Right lobe of liver (tissue), 6 donors: ENCODE data around the gene FAM72A. TPM values are rescaled to one million over a fixed set of nuclear protein-coding genes. Genes with fewer than 3 reads are reported as not detected.
"Not testable (repeated sequence)": the region's sequence is repeated elsewhere in the genome, so short reads cannot be mapped to it uniquely, and the experiment has no call there.

ENCODE experiments used
- ATAC-seq, 4 donors: fragments of 200-7000 bp; cut with Tn5 transposase; one replicate each; pipeline ENCODE4 v1.9.1; 2020; ENCODE audit warnings: mild to moderate bottlenecking in 4 of 4, moderate library complexity in 4 of 4
- DNase-seq, 3 donors: peaks; one replicate each; pipeline ENCODE4 v3.0.0-alpha.2; 2020
- H3K27ac ChIP-seq, 3 donors: fragments of 200-600 bp; one replicate each; pipeline ENCODE4 v1.8.0; 2022
- H3K27me3 ChIP-seq, 2 donors: fragments of 200-600 bp; one replicate each; pipeline ENCODE4 v1.8.0; 2022
- H3K36me3 ChIP-seq, 4 donors: fragments of 200-600 bp; sonication (generic) in 1 of 4; one replicate each; pipeline versions ENCODE4 v1.5.1 to v1.8.0; 2017 to 2022; ENCODE audit warnings: control low read depth in 1 of 4
- H3K4me1 ChIP-seq, 4 donors: fragments of 200-600 bp; sonication (generic) in 1 of 4; one replicate each; pipeline versions ENCODE4 v1.5.1 to v1.8.0; 2017 to 2022; ENCODE audit warnings: control low read depth in 1 of 4
- H3K4me3 ChIP-seq, 3 donors: fragments of 200-600 bp; one replicate each; pipeline ENCODE4 v1.8.0; 2022
- H3K9me3 ChIP-seq, 4 donors: fragments of 200-600 bp; sonication (generic) in 1 of 4; one replicate each; pipeline versions ENCODE4 v1.5.1 to v1.8.0; 2017 to 2022; ENCODE audit warnings: control low read depth in 1 of 4
- WGBS: methylation state at CpG from one replicate; pipeline ENCODE4 v1.1.6; 2018; ENCODE audit warnings: low coverage, low lambda C conversion rate; ENCODE audit not compliant: insufficient coverage; ENCODE audit errors: missing lambda C conversion rate; 5-methylcytosine and 5-hydroxymethylcytosine counted together
- intact Hi-C, 2 donors: fragments of 100-400 bp; cut with DNase I; formaldehyde crosslinking; loops; one replicate each; pipeline versions ENCODE4 v1.11.2 to v1.14.1; 2022
- total RNA-seq, 6 experiments: library from RNA; depleted of rRNA in 2 of 6; stranded (reverse); fragments of >200 nt in 2 of 6; fragmentation: NEBNext Ultra II Directional in 3 of 6; extraction: Animal tissue kit (Norgen Biotek cat#: 25700) in 3 of 6; gene quantifications; one replicate each; pipeline versions ENCODE4 v1.1.0 to v1.2.4, GENCODE V29; 2016 to 2023
- donor health status: DM: no; HTN: yes; CAD: no.
- donor health status: DM: no; HTN: no; CAD: no.
- donor health status: DM: no; HTN: no; CAD: no.
- donor health status: DM: no; HTN: yes; CAD: no.
- donor health status: DM: no; HTN: yes; CAD: no.

FAM72A gene
- total RNA-seq, 6 experiments from 2014 or later = 0.57 to 1.4 (median 0.95) TPM; not detected in 1

- intact Hi-C loops, H3K4me1 ChIP-seq, H3K9me3 ChIP-seq, H3K27me3 ChIP-seq, H3K27ac ChIP-seq, H3K36me3 ChIP-seq, H3K4me3 ChIP-seq, ATAC-seq, DNase-seq: not testable (repeated sequence)
- WGBS = 75% methylated on average over 1 of the region's 2 CpGs
Observed at GRCh38 chr1:206229286-206229685, 26.6 kb upstream of the FAM72A start.

- intact Hi-C loops, DNase-seq, ATAC-seq, H3K4me3 ChIP-seq, H3K4me1 ChIP-seq, H3K36me3 ChIP-seq, H3K27me3 ChIP-seq, H3K9me3 ChIP-seq, H3K27ac ChIP-seq: not testable (repeated sequence)
- WGBS = 94% methylated on average over 2 of the region's 5 CpGs
Observed at GRCh38 chr1:206226886-206227285, 24.2 kb upstream of the FAM72A start.

GRCh38 chr1:206225386-206225785 is 22.7 kb upstream of the FAM72A start:
- H3K36me3 ChIP-seq, ATAC-seq, H3K27me3 ChIP-seq, H3K4me1 ChIP-seq, intact Hi-C loops, H3K9me3 ChIP-seq, H3K4me3 ChIP-seq, DNase-seq, H3K27ac ChIP-seq: not testable (repeated sequence)
- WGBS = 91% methylated on average over 3 of the region's 4 CpGs

- ATAC-seq, intact Hi-C loops, DNase-seq, H3K4me3 ChIP-seq, H3K27me3 ChIP-seq, H3K27ac ChIP-seq, H3K36me3 ChIP-seq, H3K4me1 ChIP-seq, H3K9me3 ChIP-seq: not testable (repeated sequence)
- 96% methylated on average over 2 of the region's 6 CpGs for WGBS
Observed at GRCh38 chr1:206224190-206224776, 21.6 kb upstream of the FAM72A start.

GRCh38 chr1:206221585-206221984 is 18.9 kb upstream of the FAM72A start:
- H3K4me3 ChIP-seq, H3K27me3 ChIP-seq, H3K9me3 ChIP-seq, H3K27ac ChIP-seq, intact Hi-C loops, ATAC-seq, DNase-seq, H3K36me3 ChIP-seq, H3K4me1 ChIP-seq: not testable (repeated sequence)
- WGBS = no CpG with 5 or more reads among the region's 4 CpGs

- H3K27ac ChIP-seq = peak overlapping the region in 2 of 3 donors; percentile 36 to 40
- H3K27me3 ChIP-seq, H3K4me3 ChIP-seq, H3K36me3 ChIP-seq, H3K9me3 ChIP-seq, H3K4me1 ChIP-seq, intact Hi-C loops, DNase-seq: not testable (repeated sequence)
- WGBS = 37% methylated on average over 4 of the region's 4 CpGs
- peak; percentile 32 to 56 (median 46) for ATAC-seq
Observed at GRCh38 chr1:206220332-206221000, 17.8 kb upstream of the FAM72A start.

GRCh38 chr1:206219514-206220331 is 17.1 kb upstream of the FAM72A start:
- WGBS = 16% methylated on average over 3 of the region's 13 CpGs
- H3K36me3 ChIP-seq, H3K9me3 ChIP-seq, H3K4me1 ChIP-seq, H3K27me3 ChIP-seq, H3K4me3 ChIP-seq, DNase-seq, intact Hi-C loops: not testable (repeated sequence)
- peak; percentile 67 to 88 (median 76) for ATAC-seq
- peak overlapping the region in 2 of 3 donors; percentile 36 to 40 for H3K27ac ChIP-seq

- intact Hi-C loops, H3K27me3 ChIP-seq, ATAC-seq, H3K36me3 ChIP-seq, DNase-seq, H3K9me3 ChIP-seq, H3K4me3 ChIP-seq, H3K4me1 ChIP-seq, H3K27ac ChIP-seq: not testable (repeated sequence)
- WGBS = no CpG with 5 or more reads among the region's 2 CpGs
Observed at GRCh38 chr1:206218765-206219164, 16.1 kb upstream of the FAM72A start.

- ATAC-seq, H3K27ac ChIP-seq, H3K4me1 ChIP-seq, H3K9me3 ChIP-seq, H3K36me3 ChIP-seq, H3K4me3 ChIP-seq, intact Hi-C loops, DNase-seq, H3K27me3 ChIP-seq: not testable (repeated sequence)
- WGBS = no CpG with 5 or more reads among the region's 3 CpGs
Observed at GRCh38 chr1:206218285-206218684, 15.6 kb upstream of the FAM72A start.

GRCh38 chr1:206215600-206216392 is 13.2 kb upstream of the FAM72A start:
- H3K27me3 ChIP-seq, H3K27ac ChIP-seq, H3K36me3 ChIP-seq, DNase-seq, H3K4me1 ChIP-seq, H3K4me3 ChIP-seq, ATAC-seq, intact Hi-C loops, H3K9me3 ChIP-seq: not testable (repeated sequence)
- 84% methylated on average over 3 of the region's 7 CpGs for WGBS

GRCh38 chr1:206210802-206211201 is 8.2 kb upstream of the FAM72A start:
- WGBS = no CpG with 5 or more reads among the region's 1 CpG
- H3K36me3 ChIP-seq, H3K9me3 ChIP-seq, H3K27ac ChIP-seq, H3K27me3 ChIP-seq, intact Hi-C loops, DNase-seq, ATAC-seq, H3K4me1 ChIP-seq, H3K4me3 ChIP-seq: not testable (repeated sequence)
